ENCODE results near the gene TMIE.

GRCh38 chr3:46736006-46736872, 35.0 kb downstream of the TMIE start:
- TF ChIP-seq POLR2AphosphoS5 (IDR thresholded peaks at IDR 0.05) (no peak), CTCF (IDR thresholded peaks at IDR 0.05) (no peak), POLR2A (IDR thresholded peaks at IDR 0.05) (no peak), EP300 (IDR thresholded peaks at IDR 0.05) (no peak)
